GM19452 (cell line): ENCODE results near the gene PRSS37.

ENCODE experiments used
- ATAC-seq: cut with Tn5 transposase; IDR thresholded peaks from one replicate; pipeline ENCODE4 v1.9.1; 2021; ENCODE audit not compliant: unreplicated experiment

PRSS37 gene

GRCh38 chr7:141789917-141790316 lies 51.4 kb downstream of the PRSS37 start, which contains the start of gene TAS2R5:
Gene TAS2R5, plus strand, starts transcription at chr7:141790217. Its CDS starts 145 bp downstream, at chr7:141790362.
- ATAC-seq, result no peak

- ATAC-seq, result no peak
Observed at GRCh38 chr7:141788296-141788695, 53.0 kb downstream of the PRSS37 start.
